HG03460 (cell line): ENCODE data around the gene RPS28.
A peak's percentile ranks its signal among the peaks of the same experiment; 100 is the strongest.
"Not testable (repeated sequence)": the region's sequence is repeated elsewhere in the genome, so short reads cannot be mapped to it uniquely, and the experiment has no call there.

ENCODE experiments used
- ATAC-seq: cut with Tn5 transposase; IDR thresholded peaks from one replicate; pipeline ENCODE4 v1.9.1; 2021; ENCODE audit not compliant: unreplicated experiment

The RPS28 gene

DNA sequence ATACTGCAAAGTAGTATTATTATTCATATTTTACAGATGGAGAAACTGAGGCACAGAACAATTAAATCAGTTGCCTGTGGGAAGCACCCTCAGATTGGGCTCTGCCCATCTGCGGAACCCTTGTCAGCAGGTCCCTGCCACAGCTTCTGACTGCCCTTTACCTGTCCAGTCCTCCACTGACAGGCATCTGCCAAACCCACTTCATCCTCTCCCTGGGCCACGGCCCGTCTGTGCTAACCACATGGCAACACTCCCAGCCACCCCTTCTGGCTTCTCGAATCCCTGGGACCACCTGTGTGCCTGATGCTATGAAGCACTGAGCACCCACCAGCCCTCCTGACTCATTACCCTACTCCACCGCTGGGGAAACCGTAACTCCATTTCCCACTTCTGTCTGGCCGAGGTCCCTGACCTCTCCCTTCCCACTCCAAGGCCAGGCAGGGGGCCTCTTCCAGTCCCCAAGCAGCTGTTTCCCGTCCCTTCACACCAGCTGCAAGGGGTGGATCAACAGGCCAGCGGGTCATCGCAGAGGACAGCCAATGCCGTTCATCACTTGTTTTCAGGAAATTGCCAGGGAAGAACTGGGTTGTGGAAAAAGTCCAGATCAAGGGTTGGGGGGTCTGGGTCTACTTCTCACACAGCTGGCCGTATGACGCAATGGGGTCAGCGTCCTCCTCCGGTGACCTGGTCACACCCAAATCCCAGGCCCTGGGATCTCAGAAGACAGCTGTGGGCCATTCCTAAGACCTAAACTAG is 19.2 kb downstream of the RPS28 start:
- no peak for ATAC-seq

- ATAC-seq, result not testable (repeated sequence)
Measured at GRCh38 chr19:8341504-8341903, 20.2 kb downstream of the RPS28 start.

GRCh38 chr19:8342316-8342683 is 21.0 kb downstream of the RPS28 start:
- ATAC-seq, result no peak

DNA sequence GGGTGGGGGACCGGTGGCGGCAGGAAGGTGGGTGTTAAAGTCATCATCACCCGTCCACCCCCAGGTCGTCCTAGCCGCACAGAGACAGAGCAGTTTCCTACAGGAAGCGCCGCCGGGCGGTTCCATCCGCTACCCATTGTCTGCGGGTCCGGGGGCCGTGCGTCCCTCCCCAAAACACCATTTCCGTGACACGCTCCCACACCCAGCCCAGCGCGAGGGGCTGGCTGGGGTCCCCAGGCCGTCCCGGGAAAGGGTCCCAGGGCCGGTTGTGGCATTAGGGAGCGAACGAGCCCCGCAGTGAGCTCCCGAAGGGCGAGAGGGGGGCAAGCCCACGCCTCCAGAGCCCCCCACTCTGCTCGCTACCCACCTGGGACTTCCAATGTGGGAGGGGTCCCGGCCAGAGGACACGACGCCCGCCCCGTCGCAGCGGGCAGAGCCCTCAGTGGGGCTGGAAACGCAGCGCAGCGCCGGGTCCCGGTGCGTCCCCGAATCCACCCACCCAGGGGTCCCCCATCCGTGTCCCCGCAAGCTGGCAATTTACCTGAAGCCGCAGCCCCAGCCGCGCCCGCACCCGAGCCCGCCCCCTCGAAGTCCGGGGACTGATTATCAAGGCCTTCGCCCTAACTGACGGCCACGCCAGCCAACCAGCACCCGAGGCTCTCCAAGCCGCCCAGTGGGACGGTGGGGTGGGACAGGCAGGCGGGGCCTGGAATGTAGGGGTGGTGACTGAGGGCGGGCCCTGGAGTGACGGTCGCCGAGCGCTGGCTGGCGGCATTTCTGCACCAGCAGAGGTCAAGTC is 21.6 kb downstream of the RPS28 start, which contains the start of gene KANK3:
KANK3 (minus strand) TSS at position 579 of the 799 bp plus-strand sequence. CDS start 5,434 bp downstream, outside the sequence.
- ATAC-seq, result peak; percentile 88

DNA sequence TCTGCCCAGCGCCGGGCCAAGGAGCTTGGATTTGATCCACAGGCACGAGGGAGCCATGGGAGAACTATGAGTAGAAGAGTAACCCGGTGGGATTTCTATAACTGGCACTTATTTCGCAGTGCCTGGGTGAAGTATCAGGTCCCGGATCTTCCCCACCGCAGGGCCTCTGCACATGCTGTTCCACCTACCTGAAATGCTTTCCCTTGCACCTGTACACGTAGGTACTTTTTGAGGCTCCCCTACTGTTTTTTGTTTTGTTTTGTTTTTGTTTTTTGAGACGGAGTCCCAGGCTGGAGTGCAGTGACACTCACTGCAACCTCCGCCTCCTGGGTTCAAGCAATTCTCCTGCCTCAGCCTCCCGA is 22.2 kb downstream of the RPS28 start:
- ATAC-seq, result no peak

DNA sequence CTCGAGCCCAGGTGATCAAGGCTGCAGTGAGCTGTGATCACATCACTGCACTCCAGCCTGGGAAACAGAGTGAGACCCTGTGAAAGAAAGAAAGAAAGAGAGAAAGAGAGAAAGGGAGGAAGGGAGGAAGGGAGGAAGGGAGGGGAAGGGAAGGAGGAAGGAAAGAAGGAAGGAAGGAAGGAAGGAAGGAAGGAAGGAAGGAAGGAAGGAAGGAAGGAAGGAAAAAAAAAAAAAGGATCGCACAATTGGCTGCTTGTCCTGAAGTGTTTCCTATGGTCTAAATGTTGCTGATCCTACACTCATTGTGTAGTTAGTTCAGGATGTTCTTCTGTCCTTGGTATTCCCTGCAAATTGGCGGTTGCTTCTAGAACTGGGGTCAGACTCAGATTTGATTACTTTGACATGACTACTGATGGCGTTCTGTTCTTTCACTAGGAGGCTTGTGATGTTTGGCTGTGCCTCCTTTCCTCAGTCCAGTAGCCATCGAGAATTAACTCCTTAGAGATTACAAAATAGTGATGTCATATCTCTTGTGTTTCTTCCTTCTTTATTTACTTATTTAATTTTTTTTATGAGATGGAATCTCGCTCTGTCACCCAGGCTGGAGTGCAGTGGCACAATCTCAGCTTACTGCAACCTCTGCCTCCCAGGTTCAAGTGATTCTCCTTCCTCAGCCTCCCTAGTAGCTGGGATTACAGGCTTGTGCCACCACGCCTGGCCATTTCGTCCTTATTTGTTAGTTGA is 28.5 kb downstream of the RPS28 start:
- ATAC-seq, result not testable (repeated sequence)

DNA sequence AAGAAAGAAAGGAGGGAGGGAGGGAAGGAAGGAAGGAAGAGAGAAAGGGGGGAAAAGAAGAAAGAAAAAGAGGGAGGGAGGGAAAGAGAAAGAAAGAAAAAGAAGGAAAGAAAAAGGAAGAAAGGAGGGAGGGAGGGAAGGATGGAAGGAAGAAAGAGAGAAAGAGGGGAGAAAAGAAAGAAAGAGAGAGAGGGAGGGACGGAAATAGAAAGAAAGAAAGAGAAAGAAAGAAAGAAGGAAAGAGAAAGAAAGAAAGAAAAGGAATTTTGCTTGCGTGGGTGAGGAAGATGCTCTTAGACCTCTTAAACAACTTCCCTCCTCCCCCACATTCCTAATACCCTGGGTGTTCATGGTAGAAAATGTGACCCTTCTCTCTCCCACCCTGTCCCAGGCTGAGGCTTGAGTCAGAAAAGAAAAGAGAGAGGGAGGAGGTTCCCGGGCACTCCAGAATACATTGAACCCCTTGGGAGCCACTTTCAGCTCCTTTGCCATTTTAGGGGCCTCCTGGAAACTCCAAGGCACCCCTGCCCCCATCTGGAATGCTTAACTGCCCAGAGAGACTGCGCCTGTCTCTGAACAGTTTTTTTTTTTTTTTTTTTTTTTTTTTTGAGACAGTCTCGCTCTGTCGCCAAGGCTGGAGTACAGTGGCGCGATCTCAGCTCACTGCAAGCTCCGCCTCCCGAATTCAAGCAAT is 31.0 kb downstream of the RPS28 start:
- ATAC-seq, result no peak

GRCh38 chr19:8352845-8353244 is 31.5 kb downstream of the RPS28 start:
- ATAC-seq, result not testable (repeated sequence)

DNA sequence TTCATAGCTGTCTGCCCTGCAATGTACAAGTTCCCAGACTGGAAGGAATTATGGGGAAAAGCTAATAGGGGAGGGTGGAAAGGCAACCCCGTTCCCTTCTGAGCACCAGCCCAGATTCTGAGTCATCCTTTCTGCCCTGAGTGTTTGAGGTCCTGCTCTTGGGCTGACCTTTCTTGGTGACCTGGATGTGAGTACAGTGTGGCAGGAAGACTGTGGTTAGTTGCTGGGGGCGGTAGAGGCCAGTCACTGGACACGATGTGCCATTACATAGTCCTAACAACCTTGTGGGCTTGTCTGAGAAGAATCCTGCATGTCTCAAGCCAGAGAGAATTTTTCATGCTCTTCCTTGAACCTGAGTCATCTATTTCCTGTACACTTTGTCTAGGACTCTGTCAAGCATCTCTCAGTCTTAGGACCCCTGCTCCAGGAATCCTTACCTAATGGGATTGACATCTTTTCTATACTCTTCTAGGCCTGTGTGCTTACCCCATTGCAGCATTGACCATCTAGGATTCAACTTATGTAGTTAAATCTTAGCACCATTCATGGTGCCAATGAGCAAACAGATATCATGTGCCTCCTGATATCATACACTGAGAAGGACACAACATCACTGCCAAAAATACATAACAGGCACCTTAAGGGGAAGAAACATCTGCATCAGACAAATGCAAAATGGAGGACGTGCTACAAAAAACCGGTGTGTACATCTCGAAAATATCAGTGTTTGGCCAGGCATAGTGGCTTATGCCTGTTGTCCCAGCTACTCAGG is 34.5 kb downstream of the RPS28 start:
- no peak for ATAC-seq

- no peak for ATAC-seq
Measured at GRCh38 chr19:8357007-8357521, 35.8 kb downstream of the RPS28 start.

GRCh38 chr19:8358948-8359347 is 37.7 kb downstream of the RPS28 start:
- no peak for ATAC-seq

- no peak for ATAC-seq
Measured at GRCh38 chr19:8360196-8360595, 38.9 kb downstream of the RPS28 start.

- ATAC-seq, result no peak
Measured at GRCh38 chr19:8361921-8362793, 40.9 kb downstream of the RPS28 start.

DNA sequence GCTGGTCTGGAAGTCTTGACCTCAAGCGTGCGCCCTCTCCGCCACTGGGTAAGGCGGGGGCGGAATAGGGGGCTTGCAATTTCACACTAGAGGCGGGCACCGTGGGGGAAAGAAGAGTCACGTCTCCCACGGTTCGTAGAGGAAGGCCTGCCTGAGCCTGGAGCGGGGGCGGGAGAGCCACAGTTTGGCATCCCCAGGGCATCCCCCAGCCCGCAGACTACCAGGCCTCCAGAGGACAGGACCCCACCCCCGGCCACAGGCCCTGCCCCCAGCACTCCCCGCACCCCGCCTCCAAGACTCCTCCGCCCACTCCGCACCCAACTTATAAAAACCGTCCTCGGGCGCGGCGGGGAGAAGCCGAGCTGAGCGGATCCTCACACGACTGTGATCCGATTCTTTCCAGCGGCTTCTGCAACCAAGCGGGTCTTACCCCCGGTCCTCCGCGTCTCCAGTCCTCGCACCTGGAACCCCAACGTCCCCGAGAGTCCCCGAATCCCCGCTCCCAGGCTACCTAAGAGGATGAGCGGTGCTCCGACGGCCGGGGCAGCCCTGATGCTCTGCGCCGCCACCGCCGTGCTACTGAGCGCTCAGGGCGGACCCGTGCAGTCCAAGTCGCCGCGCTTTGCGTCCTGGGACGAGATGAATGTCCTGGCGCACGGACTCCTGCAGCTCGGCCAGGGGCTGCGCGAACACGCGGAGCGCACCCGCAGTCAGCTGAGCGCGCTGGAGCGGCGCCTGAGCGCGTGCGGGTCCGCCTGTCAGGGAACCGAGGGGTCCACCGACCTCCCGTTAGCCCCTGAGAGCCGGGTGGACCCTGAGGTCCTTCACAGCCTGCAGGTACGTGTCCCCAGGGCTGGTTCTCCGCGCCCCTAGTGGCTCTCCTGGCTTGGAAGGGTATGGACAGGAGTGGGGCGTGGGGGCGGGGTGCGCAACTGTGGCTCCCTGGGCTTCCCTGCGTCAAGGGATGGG is 42.8 kb downstream of the RPS28 start, which contains the start of gene ANGPTL4:
ANGPTL4 (plus strand) TSS at position 353 of the 969 bp plus-strand sequence; CDS start at position 520, 167 bp downstream.
- no peak for ATAC-seq

GRCh38 chr19:8366121-8366581 is 44.9 kb downstream of the RPS28 start:
- ATAC-seq, result no peak

DNA sequence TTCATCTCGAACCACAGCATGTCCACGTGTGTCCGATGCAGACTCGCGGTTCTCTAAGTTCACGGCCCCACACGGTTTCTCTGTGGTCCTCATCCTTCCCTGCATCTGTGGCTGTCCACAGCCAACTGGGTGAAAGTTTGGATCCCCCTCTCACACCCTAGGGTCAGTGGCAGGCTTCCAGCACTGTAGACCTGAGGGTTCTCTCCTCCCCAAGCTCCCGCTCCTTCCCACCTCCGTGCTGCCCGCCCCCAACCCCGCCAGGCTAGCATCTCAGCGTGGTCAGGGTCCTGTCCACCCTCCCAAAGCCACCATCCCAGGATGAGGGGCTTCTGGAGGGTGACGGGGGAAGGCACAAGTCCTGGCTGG is 45.6 kb downstream of the RPS28 start:
- no peak for ATAC-seq

DNA sequence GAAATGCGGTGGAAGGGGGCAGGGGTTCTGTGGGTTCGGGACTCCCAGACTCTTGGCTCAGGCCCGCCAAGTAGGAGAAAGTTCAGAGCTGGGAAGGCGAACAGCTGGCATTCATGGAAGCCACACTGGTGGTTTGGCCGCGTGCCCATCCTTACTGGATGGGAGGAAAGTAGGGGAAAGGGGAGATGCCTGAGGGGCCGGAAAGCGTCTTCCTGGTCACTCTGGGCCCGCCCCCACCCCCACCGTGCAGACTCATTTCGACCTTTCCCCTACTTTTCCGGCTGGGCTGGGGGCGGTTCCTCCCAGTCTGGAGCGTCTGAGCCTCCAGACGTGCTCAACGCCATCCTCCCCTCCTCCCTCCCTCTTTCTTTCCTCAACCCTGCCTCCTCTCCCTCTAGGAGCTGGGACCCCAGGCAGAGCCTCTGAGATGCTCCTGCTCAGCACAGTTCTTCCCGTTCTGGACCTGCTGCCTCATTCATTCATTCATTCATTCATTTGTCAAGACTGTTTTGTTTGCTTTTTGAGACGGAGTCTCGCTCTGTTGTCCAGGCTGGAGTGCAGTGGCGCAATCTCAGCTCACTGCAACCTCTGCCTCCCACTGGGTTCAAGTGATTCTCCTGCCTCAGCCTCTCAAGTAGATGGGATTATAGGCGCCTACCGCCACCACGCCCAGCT is 46.2 kb downstream of the RPS28 start:
- ATAC-seq, result no peak
